Right lobe of liver (tissue), 4 donors: ENCODE results near the gene SLCO2A1.

Experiments
- CTCF ChIP-seq, 4 donors: fragments of 200-600 bp in 3 of 4; fragments of 450-650 bp in 1 of 4; IDR thresholded peaks; one replicate each; pipeline versions ENCODE4 v1.5.1 to v1.8.0; 2016 to 2022; ENCODE audit warnings: antibody characterized with exemption in 4 of 4, mild to moderate bottlenecking in 2 of 4
- POLR2A ChIP-seq: fragments of 450-650 bp; IDR thresholded peaks from one replicate; pipeline ENCODE4 v1.6.1; 2017; ENCODE audit warnings: antibody characterized with exemption, mild to moderate bottlenecking
- donor health status: DM: no; HTN: no; CAD: no.
- donor health status: DM: no; HTN: no; CAD: no.
- donor health status: DM: no; HTN: yes; CAD: no.

- TF ChIP-seq POLR2A (no peak), CTCF (IDR thresholded peaks at IDR 0.05) (peak in 1 of 4 donors; percentile 8)
These were observed 102.8 kb downstream of the SLCO2A1 start for GRCh38 chr3:133926736-133927539.
